KG1 (cell line): Measurements from ENCODE around the gene LYPD3.
A peak's percentile ranks its signal among the peaks of the same experiment; 100 is the strongest.
"Not testable (repeated sequence)": the region's sequence is repeated elsewhere in the genome, so short reads cannot be mapped to it uniquely, and the experiment has no call there.

Experiments
- DNase-seq: peaks from one replicate; lab custom pipeline; 2025; lab: John Stamatoyannopoulos, UW

The LYPD3 gene

DNA sequence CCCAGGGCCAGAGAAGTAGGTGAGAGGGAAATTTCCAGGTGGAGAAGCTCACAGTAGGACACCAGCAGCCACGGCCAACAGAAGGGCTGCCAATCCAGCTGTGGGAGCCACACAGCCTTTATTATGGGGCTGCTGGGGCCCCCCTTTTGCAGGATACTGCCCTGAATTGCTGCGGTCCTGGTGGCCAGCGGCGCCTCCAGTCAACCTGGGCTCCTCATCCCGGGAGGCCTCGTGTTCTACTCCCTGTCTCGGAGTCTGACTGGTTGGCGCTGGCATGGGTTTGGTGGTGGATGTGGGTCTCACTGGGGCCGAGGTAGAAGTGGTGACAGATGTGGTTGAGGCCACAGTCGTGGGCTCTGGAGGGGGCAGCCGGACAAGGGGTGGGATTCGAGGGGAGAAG lies 4.1 kb downstream of the LYPD3 start:
- no peak for DNase-seq

DNA sequence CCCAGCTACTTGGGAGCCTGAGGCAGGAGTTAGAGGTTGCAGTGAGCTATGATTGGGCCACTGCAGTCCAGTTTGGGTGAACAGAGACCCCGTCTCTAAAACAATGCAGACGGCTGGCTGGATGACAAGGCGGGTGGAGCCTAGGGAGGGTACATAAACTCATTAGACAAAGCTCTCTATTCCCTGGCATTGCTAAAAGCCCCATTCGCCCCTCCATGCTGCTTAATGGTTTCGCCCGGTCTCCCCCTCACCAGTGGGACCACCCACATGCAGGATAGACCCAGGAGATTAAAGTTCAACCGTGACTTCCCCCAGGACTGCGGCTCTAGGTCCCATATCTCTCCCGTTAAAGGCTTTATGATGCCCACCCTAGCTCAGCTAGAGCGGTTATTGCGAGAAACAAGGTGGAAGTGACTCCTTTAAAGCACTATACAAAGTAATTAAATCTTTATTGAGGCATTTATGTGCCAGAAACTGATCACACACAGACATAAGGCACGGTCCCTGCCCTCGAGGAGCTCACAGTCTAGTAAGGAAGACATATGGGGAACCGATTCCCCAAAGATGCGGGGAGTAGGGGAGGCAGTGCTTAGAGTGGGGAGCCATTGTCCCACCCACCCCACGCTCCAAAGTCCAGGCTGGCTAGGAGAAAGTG lies 4.9 kb downstream of the LYPD3 start:
- no peak for DNase-seq

DNA sequence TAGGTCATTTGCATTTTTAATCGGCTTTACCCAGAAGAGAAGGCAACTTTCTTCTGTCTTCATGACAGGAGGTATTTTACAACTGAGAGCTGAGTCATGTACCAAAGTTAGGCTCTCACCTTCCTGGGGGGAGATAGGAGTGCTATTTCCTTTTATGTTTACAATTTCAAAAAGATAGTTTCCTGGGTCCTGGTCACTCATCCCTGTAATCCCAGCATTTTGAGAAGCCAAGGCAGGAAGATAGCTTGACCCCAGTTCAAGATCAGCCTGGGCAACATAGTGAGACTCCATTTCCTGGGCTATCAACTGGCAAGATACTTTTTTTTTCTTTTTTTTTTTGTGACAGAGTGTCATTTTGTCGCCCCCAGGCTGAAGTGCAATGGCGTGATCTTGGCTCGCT lies 7.6 kb downstream of the LYPD3 start:
- no peak for DNase-seq

DNA sequence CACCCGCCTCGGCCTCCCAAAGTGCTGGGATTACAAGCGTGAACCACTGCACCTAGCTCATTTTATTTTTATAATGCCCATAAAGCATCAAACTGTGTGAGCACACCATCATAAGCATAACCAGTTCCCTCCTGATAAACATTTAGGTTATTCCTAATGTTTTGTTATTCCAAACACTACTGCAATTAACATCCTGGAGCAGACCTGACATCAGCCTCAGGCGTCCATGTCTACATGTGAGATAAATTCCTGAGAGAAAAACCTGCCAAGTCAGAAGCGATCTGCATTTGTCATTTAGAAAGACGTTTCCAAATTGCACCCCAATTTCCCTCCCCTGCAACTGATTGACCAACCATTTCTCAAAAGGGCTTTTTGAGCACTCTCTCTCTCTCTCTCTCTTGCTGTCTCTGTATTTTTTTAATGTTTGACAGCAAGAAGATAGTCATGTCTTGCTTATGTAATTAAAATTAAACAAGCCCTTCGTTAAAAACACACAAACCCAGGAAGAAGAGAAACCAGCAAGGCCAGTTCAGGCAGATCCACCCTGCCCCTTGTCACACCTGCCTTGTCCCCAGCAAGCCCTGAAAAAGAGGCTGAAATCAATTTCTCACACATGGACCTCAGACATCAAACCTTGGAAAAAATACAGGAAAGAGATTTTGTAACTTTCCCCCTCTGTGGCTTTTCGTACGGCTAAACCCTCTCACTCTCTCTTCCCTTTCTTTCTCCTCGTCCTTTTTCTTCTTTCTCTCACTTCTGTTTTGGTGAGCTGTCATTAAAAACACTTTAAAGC lies 9.9 kb downstream of the LYPD3 start:
- DNase-seq, result no peak

DNA sequence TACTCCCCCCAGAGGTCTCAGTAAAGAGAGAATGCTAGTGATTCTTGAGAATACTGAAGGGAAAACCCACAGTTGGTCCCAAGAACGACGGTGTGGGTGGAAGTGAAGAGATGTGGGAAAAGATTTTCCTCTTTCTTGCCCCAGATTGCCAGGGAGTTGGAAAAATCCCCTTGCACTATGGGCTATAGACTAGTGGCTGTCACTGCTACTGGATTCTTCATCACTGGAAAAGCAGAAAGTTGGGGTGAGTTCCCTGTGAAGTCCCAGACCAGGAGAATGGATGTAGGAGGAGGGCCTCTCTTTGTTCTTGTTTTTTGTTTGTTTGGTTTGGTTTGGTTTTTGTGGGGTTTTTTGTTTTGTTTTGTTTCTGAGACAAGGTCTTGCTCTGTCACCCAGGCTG lies 11.4 kb downstream of the LYPD3 start:
- no peak for DNase-seq

DNA sequence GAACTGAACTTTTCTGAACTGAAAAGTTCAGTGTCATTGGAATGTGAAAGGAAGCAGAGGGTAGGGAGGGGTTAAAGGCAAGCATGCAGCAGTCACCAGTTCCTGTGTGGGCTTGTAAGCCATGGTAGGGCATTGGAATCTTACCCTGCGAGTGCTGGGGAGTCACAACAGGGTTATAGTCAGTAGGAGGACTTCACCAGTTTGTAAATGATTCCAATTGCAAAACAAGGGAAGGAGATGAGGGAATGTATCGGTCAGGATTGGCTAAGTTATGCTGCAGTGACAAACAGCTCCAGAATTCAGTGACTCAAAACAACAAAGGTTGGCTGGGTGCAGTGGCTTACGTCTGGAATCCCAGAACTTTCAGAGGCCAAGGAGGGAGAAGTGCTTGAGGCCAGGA lies 12.8 kb downstream of the LYPD3 start:
- no peak for DNase-seq

DNA sequence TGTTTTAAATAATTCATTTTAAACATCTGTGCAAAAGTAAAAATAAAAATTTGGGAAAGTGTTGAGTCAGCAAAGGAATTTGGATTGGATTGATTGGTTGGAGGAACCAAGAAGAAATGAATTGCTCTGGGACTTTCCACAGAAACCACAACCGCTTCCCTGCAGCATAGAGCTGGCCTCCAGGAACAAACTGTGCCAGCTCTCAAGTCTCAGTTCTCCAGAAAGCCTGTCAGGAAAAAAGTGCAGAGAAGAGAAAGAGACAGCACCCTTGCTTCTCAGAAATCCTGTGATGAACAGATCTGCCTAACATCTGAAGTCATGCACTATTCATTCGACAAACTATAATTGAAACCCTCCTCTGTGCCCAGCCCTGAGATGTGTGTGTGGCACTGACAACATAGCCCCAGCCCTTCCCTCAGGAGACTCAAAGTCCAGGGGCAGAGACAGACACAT lies 14.8 kb downstream of the LYPD3 start:
- DNase-seq, result no peak

DNA sequence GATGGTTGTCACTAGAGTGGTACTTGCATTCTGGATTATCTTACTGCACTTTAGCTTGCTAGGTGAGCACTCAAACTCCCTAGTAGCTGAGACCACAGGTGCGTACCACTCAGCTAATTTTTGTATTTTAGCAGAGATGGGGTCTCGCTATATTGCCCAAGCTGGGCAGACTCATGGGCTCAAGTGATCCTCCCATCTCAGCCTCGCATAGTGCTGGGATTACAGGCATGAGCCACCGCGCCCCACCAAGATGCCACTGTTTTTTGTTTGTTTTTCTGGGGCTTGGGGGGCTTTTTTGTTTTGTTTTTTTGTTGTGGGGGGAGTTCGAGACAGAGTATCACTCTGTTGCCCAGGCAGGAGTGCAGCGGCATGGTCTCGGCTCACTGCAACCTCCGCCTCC lies 17.8 kb downstream of the LYPD3 start:
- DNase-seq, result no peak

DNA sequence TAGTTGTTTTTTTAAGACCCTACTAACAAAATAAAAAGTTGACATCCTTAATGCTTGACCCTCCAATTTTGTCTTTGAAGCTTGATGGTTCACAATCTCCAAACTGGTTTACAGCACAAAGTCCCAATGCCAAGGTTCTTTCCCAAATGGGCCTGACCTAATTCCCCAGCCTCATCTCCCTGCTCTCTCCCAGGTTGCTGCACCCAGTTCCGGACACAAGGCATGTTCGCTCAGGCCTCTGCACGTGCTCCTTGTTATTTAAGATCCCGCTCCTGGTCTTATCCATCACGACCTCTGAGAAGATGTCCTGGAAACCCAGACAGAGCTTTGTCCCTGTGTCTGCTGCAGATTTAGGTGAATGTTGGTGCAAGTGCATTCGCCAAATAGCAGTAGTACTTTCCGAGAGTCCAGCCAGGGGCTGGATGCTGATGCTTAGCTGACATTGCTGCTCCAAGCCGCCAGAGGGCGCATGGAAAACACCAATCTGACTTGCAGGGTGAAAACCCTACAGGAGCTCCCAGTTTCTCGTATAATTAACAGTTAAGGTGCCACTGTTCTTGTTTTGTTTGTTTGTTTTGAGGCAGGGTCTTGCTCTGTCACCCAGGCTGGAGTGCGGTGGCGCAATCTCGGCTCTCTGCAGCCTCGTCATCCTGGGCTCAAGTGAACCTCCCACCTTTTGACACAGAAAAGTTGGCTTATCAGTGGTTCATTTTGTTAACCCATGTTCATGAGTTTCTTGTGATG lies 18.5 kb downstream of the LYPD3 start:
- peak; percentile 76 for DNase-seq

DNA sequence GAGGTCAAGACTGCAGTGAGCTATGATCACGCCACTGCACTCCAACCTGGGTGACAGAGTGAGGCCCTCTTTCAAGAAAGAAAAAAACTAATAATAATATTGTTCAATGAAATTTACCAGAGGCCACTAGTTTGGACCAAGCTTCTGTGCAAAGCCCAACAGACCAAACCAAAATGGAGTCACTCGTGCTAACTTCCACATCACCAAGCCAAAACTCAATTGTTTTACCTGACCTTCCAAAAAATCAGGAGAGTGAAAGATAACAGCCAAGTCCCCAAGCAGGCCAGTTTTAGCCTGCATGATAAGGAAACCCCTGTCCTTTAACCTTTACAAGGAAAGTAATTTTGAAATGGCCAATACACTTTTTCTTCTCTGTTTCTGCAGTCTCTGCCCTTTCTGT lies 20.0 kb downstream of the LYPD3 start:
- no peak for DNase-seq

DNA sequence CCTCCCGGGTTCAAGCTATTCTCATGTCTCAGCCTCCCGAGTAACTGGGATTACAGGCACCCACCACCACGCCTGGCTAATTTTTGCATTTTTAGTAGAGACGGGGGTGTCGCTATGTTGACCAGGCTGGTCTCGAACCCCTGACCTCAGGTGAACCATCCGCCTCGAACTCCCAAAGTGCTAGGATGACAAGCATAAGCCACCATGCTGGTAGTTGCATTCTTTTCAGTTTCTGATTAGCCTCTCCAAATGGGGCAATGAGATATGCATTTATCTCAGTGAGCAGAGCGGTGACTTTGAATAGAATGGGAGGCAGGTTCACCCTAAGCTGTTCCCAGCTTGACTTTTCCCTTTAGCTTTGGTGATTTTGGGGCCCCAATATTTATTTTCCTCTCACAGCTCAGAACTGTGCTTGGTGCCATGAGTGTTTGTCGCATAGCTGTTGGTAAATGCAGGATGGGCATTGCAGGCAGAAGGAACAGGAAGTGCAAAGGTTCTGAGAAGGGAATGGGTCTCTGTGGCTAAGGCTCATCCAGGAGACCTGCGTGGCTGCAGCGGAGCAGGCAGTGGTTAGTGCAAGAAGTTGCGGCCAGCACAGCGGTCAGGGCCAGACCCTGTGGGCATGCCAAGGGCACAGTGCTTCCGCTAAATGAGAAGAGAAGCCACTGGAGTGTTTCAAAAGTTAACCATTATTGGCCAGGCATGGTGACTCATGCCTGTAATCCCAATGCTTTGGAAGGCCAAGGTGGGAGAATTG lies 20.7 kb downstream of the LYPD3 start:
- DNase-seq, result no peak

DNA sequence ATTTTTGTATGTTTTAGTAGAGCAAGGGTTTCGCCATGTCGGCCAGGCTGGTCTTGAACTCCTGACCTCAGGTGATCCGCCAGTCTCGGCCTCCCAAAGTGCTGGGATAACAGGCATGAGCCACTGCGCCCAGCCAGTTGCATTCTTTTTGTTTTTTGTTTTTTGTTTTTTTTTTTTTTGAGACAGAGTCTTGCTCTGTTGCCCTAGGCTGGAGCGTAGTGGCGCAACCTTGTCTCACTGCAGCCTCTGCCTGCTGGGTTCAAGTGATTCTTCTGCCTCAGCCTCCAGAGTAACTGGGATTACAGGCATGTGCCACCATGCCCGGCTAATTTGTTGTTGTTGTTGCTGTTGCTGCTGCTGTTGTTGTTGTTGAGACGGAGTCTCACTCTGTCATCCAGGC lies 21.3 kb downstream of the LYPD3 start:
- DNase-seq, result not testable (repeated sequence)

DNA sequence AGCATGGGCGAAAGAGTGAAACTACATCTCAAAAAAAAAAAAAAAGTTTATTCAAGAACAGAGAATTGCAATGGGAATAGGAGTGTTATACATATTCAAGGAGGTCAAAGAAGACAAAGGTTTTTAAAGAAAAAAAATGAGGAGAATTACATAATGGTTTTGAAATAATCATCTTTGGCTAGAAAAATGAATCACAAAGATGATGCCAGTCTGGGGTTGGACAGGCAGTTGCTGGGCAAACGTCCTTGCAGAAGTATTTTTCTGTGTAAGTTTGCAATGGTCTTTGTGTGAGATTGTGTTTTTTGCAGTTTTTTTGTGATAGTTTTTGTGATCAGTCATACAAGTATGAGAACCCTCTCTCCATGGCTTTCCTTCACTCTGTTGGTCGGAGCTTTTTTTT lies 23.7 kb downstream of the LYPD3 start:
- DNase-seq, result no peak

DNA sequence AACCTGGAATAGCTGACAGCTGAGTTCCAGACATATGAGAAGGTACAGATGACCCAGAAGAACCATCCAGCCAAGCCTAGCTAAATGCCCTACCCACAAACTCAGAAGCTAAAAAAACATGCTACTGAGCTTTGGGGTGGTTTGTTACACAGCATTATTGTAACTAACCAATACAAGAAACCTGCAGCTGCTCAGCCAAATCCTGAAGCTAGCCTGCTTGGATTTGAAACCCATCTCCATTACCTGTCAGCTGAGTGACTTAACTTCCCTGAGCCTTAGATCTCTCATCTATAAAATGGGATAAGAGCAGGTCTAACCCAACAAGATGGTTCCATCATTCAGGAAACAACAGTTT lies 25.7 kb downstream of the LYPD3 start:
- no peak for DNase-seq

DNA sequence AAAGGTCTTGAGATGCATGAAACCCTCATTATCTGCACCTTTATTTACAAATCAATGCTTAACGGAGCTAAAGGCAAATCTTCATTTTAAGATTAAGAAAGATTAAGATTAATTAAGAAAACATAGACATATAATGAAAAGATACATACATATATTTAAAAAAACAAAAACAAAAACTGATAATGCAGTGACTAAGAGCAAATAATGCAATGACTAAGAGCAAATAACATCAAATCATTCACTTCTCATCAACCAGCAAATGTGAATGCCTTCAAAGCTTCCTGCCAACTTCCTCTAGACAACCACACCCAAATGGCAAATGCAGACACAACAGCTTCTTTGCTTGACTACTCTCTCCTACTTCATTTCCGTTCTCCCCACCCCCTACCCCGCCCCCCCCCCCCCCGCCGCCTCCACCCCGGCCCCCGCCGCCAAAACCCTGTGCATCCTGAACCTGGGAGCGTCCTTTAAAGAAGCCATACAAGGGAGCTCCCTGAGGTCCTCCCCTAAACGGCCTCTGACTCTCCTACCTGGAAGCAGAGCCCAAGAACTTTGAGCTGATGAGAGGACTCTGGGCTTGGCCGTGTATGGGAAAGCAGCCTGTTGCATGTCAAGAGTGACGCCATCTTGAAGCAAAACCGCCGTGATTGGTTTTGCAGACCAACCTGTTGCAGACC lies 26.2 kb downstream of the LYPD3 start:
- no peak for DNase-seq

DNA sequence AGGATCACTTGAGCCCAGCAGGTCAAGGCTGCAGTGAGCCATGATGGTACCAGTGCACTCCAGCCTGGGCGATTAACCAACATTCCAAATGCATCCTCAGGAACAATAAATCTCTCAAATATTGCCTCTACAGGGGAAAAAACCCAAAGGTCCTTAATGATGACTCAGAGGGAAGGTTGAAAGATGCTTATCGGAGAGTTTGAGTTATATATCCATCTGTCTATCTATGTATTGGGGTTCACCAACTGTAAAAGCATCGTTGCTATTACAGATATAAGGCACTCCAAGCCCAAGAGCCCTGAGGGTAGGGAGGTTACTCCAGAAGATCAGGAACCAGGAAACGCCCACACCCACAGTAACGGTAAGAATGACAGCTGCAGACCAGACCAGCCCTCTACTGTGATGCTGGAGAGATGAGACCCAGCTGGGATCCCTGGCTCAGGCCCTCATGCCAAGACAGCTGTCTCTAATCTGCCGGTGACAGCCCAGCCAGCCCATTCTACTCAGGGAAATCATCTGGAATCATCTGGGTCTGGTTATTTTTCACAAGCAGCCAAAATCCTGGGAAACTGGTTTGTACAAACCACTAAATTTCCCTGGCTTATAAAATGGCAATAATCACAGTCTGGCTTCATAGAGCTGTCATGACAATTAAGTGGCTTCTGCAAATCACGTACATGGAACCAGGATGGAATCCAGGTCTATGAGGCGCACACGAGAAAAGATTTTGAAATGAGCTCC lies 26.9 kb downstream of the LYPD3 start:
- DNase-seq, result no peak

DNA sequence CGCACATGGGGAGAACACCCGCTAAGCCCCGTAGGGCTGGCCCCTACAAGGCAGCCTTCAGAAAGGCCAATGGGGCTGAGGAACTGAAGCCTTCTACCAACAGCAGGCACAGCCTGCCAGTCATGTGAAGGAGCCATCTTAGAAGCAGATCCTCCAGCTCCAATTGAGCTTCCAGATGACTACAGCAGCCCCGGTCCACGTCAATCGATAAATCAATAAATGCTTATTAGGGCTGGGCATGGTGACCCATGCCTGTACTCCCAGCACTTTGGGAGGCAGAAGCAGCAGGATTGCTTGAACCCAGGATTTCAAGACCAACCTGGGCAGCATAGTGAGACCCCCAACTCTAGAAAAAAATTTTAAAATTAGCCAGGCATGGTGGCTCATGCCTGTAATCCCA lies 27.7 kb downstream of the LYPD3 start:
- DNase-seq, result no peak

DNA sequence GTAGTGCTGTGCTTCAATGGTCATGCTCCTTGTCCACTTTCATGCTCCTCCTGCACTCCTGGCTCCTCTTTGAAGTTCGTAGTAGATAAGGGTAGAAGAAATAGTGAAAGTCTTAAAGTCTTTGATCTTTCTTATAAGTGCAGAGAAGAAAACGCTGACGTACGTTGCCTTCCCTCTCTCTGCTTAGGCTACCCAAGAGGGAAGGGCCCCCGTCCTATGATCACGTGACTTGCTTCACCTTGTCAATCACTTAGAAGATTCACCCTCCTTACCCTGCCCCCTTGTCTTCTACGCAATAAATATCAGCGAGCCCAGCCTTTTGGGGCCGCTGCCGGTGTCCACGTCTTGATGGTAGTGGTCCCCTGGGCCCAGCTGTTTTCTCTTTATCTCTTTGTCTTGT lies 28.1 kb downstream of the LYPD3 start:
- not testable (repeated sequence) for DNase-seq

DNA sequence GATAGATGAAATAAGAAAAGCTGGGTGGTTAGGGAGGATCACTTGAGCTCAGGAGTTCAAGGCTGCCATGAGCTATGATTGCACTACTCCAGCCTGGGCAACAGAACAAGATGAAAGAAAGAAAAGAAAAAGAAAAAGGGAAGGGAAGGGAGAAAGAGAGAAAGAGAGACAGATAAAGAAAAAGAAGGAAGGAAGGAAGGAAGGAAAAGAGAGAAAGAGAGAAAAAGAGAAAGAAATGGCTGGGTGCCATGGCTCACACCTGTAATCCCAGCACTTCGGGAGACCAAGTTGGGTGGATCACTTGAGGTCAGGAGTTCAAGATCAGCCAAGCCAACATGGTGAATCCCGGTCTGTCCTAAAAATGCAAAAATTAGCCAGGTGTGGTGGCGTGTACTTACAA lies 29.6 kb downstream of the LYPD3 start:
- DNase-seq, result no peak

DNA sequence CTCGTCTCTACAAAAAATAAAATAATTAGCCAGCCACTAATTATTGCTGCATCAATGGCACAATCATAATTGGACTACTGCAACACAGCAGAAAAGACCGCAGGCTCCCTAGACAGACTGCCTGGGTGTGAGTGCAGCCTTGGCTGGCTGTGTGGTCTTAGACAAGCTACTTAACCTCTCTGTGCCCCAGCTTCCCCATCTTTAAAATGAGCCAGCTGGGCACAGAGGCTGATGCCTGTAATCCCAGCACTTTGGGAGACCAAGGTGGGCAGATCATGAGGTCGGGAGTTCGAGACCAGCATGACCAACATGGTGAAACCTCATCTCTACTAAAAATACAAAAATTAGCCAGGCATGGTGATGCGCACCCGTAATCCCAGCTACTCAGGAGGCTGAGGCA lies 31.7 kb downstream of the LYPD3 start:
- DNase-seq, result no peak

DNA sequence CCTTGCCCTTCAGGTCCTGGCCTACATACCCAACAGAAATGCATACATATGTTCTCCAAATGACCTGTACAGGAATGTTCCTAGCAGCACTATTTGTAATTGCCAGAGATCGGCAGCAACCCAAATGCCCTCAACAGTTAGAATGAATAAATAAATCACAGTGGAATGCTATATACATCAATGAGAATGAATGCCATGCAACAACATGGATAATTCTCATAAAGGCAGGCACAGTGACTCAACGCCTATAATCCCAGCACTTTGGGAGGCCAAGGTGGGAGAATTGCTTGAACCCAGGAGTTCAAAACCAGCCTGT lies 32.1 kb downstream of the LYPD3 start:
- no peak for DNase-seq
